HEK293 (cell line): Measurements from ENCODE around the gene RAET1E.

Experiments
- CTCF ChIA-PET: fragments of 350-600 bp; formaldehyde crosslinking; extraction: SDS; loops from one replicate; lab custom pipeline; 2021; ENCODE audit warnings: antibody characterized with exemption; lab: Yijun Ruan, JAX
- POLR2A ChIA-PET: fragments of 300-600 bp; formaldehyde crosslinking; extraction: SDS; loops from one replicate; lab custom pipeline; 2020; ENCODE audit warnings: antibody characterized with exemption, inconsistent platforms; lab: Yijun Ruan, JAX
- H3K27ac ChIP-seq: fragments of 200-500 bp; sonication (Bioruptor generic); 2 replicates; pipeline ENCODE4 v1.5.1; 2014; ENCODE audit warnings: low read depth, low read length, control low read depth, inconsistent platforms; ENCODE audit errors: extremely low read depth
- H3K36me3 ChIP-seq, 2 experiments: fragments of 200-500 bp in 1 of 2; sonication (Bioruptor generic) in 1 of 2; 1 replicate in 1 of 2; 2 replicates in 1 of 2; pipeline ENCODE4 v1.5.1; 2014 to 2017; ENCODE audit warnings: inconsistent platforms in 2 of 2, low read length in 2 of 2; ENCODE audit not compliant: control insufficient read depth in 2 of 2, insufficient read depth in 1 of 2
- H3K4me1 ChIP-seq: fragments of 200-500 bp; sonication (Bioruptor generic); 2 replicates; pipeline ENCODE4 v1.5.1; 2014; ENCODE audit warnings: mild to moderate bottlenecking, low read length, inconsistent platforms; ENCODE audit not compliant: control insufficient read depth, insufficient read depth
- H3K4me3 ChIP-seq: 2 replicates; pipeline ENCODE4 v1.5.1; 2011; ENCODE audit warnings: low read depth, mild to moderate bottlenecking, control low read depth, low read length, moderate library complexity
- H3K9me3 ChIP-seq: fragments of 200-500 bp; sonication (Bioruptor generic); 2 replicates; pipeline ENCODE4 v1.5.1; 2014; ENCODE audit warnings: low read depth, low read length, inconsistent platforms; ENCODE audit not compliant: control insufficient read depth, insufficient read depth
- BCL11A ChIP-seq: fragments of 450-650 bp; formaldehyde crosslinking; IDR thresholded peaks from 2 replicates; pipeline ENCODE4 v1.5.1; 2016; ENCODE audit warnings: low read depth, missing biosample characterization, missing genetic modification characterization
- YY1 ChIP-seq: fragments of 450-650 bp; formaldehyde crosslinking; IDR thresholded peaks from 2 replicates; pipeline ENCODE4 v1.5.1; 2018; ENCODE audit warnings: missing biosample characterization, missing genetic modification characterization
- ZNF132 ChIP-seq: fragments of 450-650 bp; formaldehyde crosslinking; IDR thresholded peaks from 2 replicates; pipeline ENCODE4 v1.5.1; 2017; ENCODE audit warnings: missing biosample characterization, missing genetic modification characterization, borderline replicate concordance
- ZNF140 ChIP-seq: fragments of 450-650 bp; formaldehyde crosslinking; IDR thresholded peaks from 2 replicates; pipeline ENCODE4 v1.5.1; 2016; ENCODE audit warnings: missing biosample characterization, missing genetic modification characterization
- ZNF155 ChIP-seq: fragments of 450-650 bp; formaldehyde crosslinking; IDR thresholded peaks from 2 replicates; pipeline ENCODE4 v1.5.1; 2016; ENCODE audit warnings: missing biosample characterization, missing genetic modification characterization
- ZNF24 ChIP-seq: fragments of 450-650 bp; formaldehyde crosslinking; IDR thresholded peaks from 2 replicates; pipeline ENCODE4 v1.5.1; 2016; ENCODE audit warnings: missing biosample characterization, missing genetic modification characterization
- ZNF473 ChIP-seq: fragments of 450-650 bp; formaldehyde crosslinking; IDR thresholded peaks from 2 replicates; pipeline ENCODE4 v1.5.1; 2017; ENCODE audit warnings: missing biosample characterization, missing genetic modification characterization
- ZNF529 ChIP-seq: fragments of 450-650 bp; formaldehyde crosslinking; IDR thresholded peaks from 2 replicates; pipeline ENCODE4 v1.5.1; 2017; ENCODE audit warnings: missing genetic modification characterization, missing biosample characterization; ENCODE audit not compliant: insufficient replicate concordance
- ZNF544 ChIP-seq: fragments of 450-650 bp; formaldehyde crosslinking; IDR thresholded peaks from 2 replicates; pipeline ENCODE4 v1.5.0; 2017; ENCODE audit warnings: missing biosample characterization, missing genetic modification characterization
- ZNF548 ChIP-seq: fragments of 450-650 bp; formaldehyde crosslinking; IDR thresholded peaks from 2 replicates; pipeline ENCODE4 v1.5.1; 2016; ENCODE audit warnings: missing biosample characterization, missing genetic modification characterization
- ZNF560 ChIP-seq: fragments of 450-650 bp; formaldehyde crosslinking; IDR thresholded peaks from 2 replicates; pipeline ENCODE4 v1.5.1; 2017; ENCODE audit warnings: missing biosample characterization, missing genetic modification characterization, borderline replicate concordance
- ZNF571 ChIP-seq: fragments of 450-650 bp; formaldehyde crosslinking; IDR thresholded peaks from 2 replicates; pipeline ENCODE4 v1.5.0; 2017; ENCODE audit warnings: missing biosample characterization, missing genetic modification characterization
- ZNF76 ChIP-seq: fragments of 450-650 bp; formaldehyde crosslinking; IDR thresholded peaks from 2 replicates; pipeline ENCODE4; 2016; ENCODE audit warnings: low read depth, missing biosample characterization, missing genetic modification characterization, borderline replicate concordance
- ZNF776 ChIP-seq: fragments of 450-650 bp; formaldehyde crosslinking; IDR thresholded peaks from 2 replicates; pipeline ENCODE4 v1.5.0; 2017; ENCODE audit warnings: missing biosample characterization, missing genetic modification characterization, borderline replicate concordance
- TF ChIP-seq, protein P1 (sequence below): fragments of 450-650 bp; formaldehyde crosslinking; IDR thresholded peaks from 2 replicates; pipeline ENCODE4 v1.5.1; 2017; ENCODE audit warnings: missing biosample characterization, missing genetic modification characterization
- TF ChIP-seq, protein P2 (sequence below): fragments of 450-650 bp; formaldehyde crosslinking; IDR thresholded peaks from 2 replicates; pipeline ENCODE4 v1.5.1; 2016; ENCODE audit warnings: missing biosample characterization, missing genetic modification characterization
- TF ChIP-seq, protein P3 (sequence below): fragments of 450-650 bp; formaldehyde crosslinking; IDR thresholded peaks from 2 replicates; pipeline ENCODE4 v1.5.1; 2016; ENCODE audit warnings: missing biosample characterization, missing genetic modification characterization, borderline replicate concordance
- TF ChIP-seq, protein P4 (sequence below): fragments of 450-650 bp; formaldehyde crosslinking; IDR thresholded peaks from 2 replicates; pipeline ENCODE4 v1.5.1; 2016; ENCODE audit warnings: missing biosample characterization, missing genetic modification characterization, low read depth
- TF ChIP-seq, protein P5 (sequence below): fragments of 450-650 bp; formaldehyde crosslinking; IDR thresholded peaks from 2 replicates; pipeline ENCODE4 v1.5.1; 2016; ENCODE audit warnings: missing biosample characterization, missing genetic modification characterization, borderline replicate concordance

Gene RAET1E

DNA sequence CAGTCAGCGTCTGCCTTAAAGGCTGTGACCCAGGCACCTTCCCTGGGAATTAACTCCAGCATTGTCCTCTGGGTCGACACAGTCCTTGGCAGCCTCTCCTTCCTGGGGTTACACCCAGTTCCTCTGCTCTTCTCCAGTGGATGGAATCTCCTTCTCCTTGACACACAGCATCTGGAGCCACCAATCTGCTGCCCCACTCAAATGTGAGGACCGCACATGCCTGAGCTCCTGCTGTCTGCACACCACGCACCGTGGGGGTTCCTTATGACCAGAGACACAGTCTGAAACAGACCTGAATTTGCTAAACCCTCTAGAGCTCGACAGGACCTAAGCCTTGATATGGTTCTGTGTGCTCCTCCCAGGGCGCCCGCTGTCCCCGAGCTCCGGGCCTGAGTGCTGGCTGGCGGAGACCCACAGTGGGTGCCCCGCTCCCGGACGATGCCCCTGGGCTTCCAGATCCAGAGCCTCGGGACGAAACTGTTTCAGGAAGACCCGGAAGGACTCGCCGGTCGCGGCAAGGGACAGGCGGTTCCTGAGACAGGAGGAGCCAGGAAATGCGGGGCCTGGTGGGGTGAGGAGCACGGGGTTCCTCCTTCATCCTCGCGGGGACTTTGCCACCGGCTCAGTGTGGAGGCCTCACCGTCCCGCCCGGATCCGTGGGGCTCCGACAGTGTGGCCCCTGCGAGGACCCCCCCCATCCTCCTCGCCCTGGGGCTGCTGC, 27.5 kb upstream of the RAET1E start:
- H3K4me3 ChIP-seq = peak overlapping the region; percentile 38
- no peaks in the 10 kb centered on the region for H3K4me1 ChIP-seq
- no peak for TF ChIP-seq ZNF132 (tag by site-specific recombination)
- no peak for TF ChIP-seq ZNF560
- no peak for TF ChIP-seq ZNF544
- TF ChIP-seq, protein P1, sequence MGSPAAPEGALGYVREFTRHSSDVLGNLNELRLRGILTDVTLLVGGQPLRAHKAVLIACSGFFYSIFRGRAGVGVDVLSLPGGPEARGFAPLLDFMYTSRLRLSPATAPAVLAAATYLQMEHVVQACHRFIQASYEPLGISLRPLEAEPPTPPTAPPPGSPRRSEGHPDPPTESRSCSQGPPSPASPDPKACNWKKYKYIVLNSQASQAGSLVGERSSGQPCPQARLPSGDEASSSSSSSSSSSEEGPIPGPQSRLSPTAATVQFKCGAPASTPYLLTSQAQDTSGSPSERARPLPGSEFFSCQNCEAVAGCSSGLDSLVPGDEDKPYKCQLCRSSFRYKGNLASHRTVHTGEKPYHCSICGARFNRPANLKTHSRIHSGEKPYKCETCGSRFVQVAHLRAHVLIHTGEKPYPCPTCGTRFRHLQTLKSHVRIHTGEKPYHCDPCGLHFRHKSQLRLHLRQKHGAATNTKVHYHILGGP (tag by site-specific recombination) = no peak
- TF ChIP-seq ZNF776 (tag by site-specific recombination) = no peak
- TF ChIP-seq ZNF529 (tag by site-specific recombination) = no peak
- no peak for TF ChIP-seq YY1 (tag by site-specific recombination)
- TF ChIP-seq, protein P2, sequence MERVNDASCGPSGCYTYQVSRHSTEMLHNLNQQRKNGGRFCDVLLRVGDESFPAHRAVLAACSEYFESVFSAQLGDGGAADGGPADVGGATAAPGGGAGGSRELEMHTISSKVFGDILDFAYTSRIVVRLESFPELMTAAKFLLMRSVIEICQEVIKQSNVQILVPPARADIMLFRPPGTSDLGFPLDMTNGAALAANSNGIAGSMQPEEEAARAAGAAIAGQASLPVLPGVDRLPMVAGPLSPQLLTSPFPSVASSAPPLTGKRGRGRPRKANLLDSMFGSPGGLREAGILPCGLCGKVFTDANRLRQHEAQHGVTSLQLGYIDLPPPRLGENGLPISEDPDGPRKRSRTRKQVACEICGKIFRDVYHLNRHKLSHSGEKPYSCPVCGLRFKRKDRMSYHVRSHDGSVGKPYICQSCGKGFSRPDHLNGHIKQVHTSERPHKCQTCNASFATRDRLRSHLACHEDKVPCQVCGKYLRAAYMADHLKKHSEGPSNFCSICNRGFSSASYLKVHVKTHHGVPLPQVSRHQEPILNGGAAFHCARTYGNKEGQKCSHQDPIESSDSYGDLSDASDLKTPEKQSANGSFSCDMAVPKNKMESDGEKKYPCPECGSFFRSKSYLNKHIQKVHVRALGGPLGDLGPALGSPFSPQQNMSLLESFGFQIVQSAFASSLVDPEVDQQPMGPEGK (tag by site-specific recombination) = no peak
- TF ChIP-seq ZNF571 (tag by site-specific recombination) = no peak
- TF ChIP-seq ZNF155 = no peak
- TF ChIP-seq, all 188 proteins: peak for 0
- POLR2A ChIA-PET = interaction anchor here (1.2 kb wide), 1 partner anchor 144 kb away, joined by 3 read pairs; the partner anchor contains the start of gene ULBP3
- Histone ChIP-seq H3K9me3 (no peaks in the 10 kb centered on the region), H3K36me3 (no peaks in the 10 kb centered on the region), H3K27ac (no peak overlapping the region)
- CTCF ChIA-PET = interaction anchor here (0.6 to 2.5 kb wide), 7 partner anchors 54 to 92 kb away, joined by 3 to 45 read pairs (median 4); no protein-coding TSS in a partner anchor

DNA sequence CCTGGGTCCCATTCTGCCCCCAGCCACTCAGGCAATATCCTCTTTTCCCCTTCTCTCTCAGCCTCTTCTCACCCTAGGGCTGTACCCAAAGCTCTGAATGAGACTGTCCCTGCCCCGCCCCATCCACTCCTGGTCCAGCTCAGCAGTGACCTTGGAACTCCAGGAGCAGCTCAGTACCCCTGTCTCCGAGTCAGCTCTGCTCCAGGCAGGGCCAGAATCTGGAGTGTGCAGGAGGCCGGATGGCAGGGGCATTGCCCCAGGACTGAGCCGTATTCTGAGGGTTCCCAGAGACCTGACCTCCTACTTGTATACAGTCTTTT, 27.0 kb upstream of the RAET1E start:
- H3K4me1 ChIP-seq = no peaks in the 10 kb centered on the region
- CTCF ChIA-PET = interaction anchor here (0.6 to 2.5 kb wide), 10 partner anchors 53 to 1411 kb away, joined by 3 to 45 read pairs (median 4); partner anchors contain the start of gene LRP11
- H3K36me3 ChIP-seq = no peaks in the 10 kb centered on the region
- no peaks in the 10 kb centered on the region for H3K9me3 ChIP-seq
- no peak overlapping the region for H3K27ac ChIP-seq
- no peak overlapping the region for H3K4me3 ChIP-seq
- POLR2A ChIA-PET = interaction anchor here (0.7 to 1.2 kb wide), 2 partner anchors 39 to 144 kb away, joined by 3 to 8 read pairs; partner anchors contain the start of genes ULBP1 and ULBP3
- TF ChIP-seq, protein P3, sequence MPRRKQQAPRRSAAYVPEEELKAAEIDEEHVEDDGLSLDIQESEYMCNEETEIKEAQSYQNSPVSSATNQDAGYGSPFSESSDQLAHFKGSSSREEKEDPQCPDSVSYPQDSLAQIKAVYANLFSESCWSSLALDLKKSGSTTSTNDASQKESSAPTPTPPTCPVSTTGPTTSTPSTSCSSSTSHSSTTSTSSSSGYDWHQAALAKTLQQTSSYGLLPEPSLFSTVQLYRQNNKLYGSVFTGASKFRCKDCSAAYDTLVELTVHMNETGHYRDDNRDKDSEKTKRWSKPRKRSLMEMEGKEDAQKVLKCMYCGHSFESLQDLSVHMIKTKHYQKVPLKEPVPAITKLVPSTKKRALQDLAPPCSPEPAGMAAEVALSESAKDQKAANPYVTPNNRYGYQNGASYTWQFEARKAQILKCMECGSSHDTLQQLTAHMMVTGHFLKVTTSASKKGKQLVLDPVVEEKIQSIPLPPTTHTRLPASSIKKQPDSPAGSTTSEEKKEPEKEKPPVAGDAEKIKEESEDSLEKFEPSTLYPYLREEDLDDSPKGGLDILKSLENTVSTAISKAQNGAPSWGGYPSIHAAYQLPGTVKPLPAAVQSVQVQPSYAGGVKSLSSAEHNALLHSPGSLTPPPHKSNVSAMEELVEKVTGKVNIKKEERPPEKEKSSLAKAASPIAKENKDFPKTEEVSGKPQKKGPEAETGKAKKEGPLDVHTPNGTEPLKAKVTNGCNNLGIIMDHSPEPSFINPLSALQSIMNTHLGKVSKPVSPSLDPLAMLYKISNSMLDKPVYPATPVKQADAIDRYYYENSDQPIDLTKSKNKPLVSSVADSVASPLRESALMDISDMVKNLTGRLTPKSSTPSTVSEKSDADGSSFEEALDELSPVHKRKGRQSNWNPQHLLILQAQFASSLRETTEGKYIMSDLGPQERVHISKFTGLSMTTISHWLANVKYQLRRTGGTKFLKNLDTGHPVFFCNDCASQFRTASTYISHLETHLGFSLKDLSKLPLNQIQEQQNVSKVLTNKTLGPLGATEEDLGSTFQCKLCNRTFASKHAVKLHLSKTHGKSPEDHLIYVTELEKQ = no peak
- TF ChIP-seq ZNF473 = no peak
- TF ChIP-seq, protein P4, sequence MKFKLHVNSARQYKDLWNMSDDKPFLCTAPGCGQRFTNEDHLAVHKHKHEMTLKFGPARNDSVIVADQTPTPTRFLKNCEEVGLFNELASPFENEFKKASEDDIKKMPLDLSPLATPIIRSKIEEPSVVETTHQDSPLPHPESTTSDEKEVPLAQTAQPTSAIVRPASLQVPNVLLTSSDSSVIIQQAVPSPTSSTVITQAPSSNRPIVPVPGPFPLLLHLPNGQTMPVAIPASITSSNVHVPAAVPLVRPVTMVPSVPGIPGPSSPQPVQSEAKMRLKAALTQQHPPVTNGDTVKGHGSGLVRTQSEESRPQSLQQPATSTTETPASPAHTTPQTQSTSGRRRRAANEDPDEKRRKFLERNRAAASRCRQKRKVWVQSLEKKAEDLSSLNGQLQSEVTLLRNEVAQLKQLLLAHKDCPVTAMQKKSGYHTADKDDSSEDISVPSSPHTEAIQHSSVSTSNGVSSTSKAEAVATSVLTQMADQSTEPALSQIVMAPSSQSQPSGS (tag by site-specific recombination) = no peak
- TF ChIP-seq ZNF76 = no peak
- no peak for TF ChIP-seq ZNF548 (tag by site-specific recombination)
- TF ChIP-seq ZNF24 (tag by site-specific recombination) = no peak
- TF ChIP-seq BCL11A (tag by site-specific recombination) = no peak
- no peak for TF ChIP-seq ZNF140 (tag by site-specific recombination)
- TF ChIP-seq, protein P5, sequence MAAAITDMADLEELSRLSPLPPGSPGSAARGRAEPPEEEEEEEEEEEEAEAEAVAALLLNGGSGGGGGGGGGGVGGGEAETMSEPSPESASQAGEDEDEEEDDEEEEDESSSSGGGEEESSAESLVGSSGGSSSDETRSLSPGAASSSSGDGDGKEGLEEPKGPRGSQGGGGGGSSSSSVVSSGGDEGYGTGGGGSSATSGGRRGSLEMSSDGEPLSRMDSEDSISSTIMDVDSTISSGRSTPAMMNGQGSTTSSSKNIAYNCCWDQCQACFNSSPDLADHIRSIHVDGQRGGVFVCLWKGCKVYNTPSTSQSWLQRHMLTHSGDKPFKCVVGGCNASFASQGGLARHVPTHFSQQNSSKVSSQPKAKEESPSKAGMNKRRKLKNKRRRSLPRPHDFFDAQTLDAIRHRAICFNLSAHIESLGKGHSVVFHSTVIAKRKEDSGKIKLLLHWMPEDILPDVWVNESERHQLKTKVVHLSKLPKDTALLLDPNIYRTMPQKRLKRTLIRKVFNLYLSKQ (tag by site-specific recombination) = no peak
